Lower lobe of right lung (tissue), 2 donors: ENCODE results near the gene LY9. TPM values are rescaled to one million over a fixed set of nuclear protein-coding genes. Genes with fewer than 3 reads are reported as not detected.

Experiments
- ATAC-seq, 2 donors: fragments of 200-7000 bp; cut with Tn5 transposase; one replicate each; pipeline ENCODE4 v1.9.1; 2020 to 2022; ENCODE audit warnings: mild to moderate bottlenecking in 2 of 2, moderate library complexity in 2 of 2
- DNase-seq: peaks from one replicate; pipeline ENCODE4 v3.0.0-alpha.2; 2020
- H3K27ac ChIP-seq: fragments of 200-600 bp; one replicate; pipeline ENCODE4 v1.8.0; 2022
- H3K27me3 ChIP-seq: fragments of 200-600 bp; one replicate; pipeline ENCODE4 v1.8.0; 2022; ENCODE audit warnings: low read depth
- H3K36me3 ChIP-seq: fragments of 200-600 bp; one replicate; pipeline ENCODE4 v1.8.0; 2022; ENCODE audit warnings: mild to moderate bottlenecking
- H3K4me1 ChIP-seq: fragments of 200-600 bp; one replicate; pipeline ENCODE4 v1.8.0; 2022
- H3K4me3 ChIP-seq: fragments of 200-600 bp; one replicate; pipeline ENCODE4 v1.8.0; 2022; ENCODE audit warnings: mild to moderate bottlenecking
- H3K9me3 ChIP-seq: fragments of 200-600 bp; one replicate; pipeline ENCODE4 v1.8.0; 2022
- intact Hi-C: fragments of 100-400 bp; cut with DNase I; formaldehyde crosslinking; loops from one replicate; pipeline ENCODE4 v1.11.0; 2022
- total RNA-seq: library from RNA; stranded (reverse); fragmentation: NEBNext Ultra II Directional; extraction: Animal tissue kit (Norgen Biotek cat#: 25700); gene quantifications from one replicate; pipeline ENCODE4 v1.2.1, GENCODE V29; 2021
- TF ChIP-seq, protein P1 (sequence below): fragments of 200-600 bp; IDR thresholded peaks from one replicate; pipeline ENCODE4 v1.8.0; 2022; ENCODE audit warnings: antibody characterized with exemption, mild to moderate bottlenecking
- donor health status: DM: no; HTN: yes; CAD: no; lungs with severe emphysema.

LY9 gene
- total RNA-seq, 1 donor from 2014 or later = 1.8 TPM

DNA sequence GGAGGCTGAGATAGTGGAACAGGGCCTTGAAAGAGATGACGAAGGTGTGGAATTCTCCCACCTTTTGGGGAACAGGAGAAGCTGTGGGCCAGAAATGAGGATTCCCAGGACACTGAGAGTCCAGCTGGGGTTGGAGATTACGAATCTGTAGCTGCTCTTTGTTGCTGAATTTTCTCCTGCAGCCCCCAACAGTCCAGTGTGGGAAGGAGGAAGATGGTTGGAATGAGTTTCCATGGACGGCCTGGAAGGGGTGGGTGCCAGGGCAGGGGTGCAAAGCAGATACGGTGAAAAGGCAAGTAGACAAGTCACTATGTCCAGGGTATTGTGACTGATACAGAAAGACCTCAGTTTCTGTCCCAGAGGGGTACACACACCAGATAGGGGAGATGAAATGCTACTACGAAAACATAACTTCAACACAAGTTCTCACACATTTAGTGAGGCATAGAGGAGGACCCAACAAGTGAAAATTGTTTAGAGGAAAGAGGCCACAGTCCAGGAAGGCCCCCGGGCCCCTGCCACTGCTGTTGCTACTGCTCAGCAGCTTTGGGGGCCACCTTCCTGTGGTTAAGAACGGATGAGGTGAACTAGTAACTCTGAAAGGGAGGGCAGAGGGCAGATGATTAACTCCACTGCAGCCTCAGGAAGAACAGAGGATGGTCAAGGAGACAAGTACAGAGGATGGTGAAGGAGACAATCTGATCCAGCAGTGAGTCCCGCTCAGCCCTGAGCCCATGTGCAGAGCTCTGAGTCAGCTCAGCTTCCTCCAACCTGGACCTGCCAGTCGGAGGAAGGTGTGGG is 59.4 kb downstream of the LY9 start:
- TF ChIP-seq, protein P1, sequence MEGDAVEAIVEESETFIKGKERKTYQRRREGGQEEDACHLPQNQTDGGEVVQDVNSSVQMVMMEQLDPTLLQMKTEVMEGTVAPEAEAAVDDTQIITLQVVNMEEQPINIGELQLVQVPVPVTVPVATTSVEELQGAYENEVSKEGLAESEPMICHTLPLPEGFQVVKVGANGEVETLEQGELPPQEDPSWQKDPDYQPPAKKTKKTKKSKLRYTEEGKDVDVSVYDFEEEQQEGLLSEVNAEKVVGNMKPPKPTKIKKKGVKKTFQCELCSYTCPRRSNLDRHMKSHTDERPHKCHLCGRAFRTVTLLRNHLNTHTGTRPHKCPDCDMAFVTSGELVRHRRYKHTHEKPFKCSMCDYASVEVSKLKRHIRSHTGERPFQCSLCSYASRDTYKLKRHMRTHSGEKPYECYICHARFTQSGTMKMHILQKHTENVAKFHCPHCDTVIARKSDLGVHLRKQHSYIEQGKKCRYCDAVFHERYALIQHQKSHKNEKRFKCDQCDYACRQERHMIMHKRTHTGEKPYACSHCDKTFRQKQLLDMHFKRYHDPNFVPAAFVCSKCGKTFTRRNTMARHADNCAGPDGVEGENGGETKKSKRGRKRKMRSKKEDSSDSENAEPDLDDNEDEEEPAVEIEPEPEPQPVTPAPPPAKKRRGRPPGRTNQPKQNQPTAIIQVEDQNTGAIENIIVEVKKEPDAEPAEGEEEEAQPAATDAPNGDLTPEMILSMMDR = no peak
- H3K36me3 ChIP-seq = no peaks in the 10 kb centered on the region
- intact Hi-C loops = no loop called here
- no peaks in the 10 kb centered on the region for H3K9me3 ChIP-seq
- ATAC-seq (no peak), DNase-seq (no peak)
- H3K27ac ChIP-seq = no peak overlapping the region
- no peaks in the 10 kb centered on the region for H3K27me3 ChIP-seq
- peaks cover under 1% of the 10 kb centered on the region for H3K4me1 ChIP-seq
- H3K4me3 ChIP-seq = no peak overlapping the region

DNA sequence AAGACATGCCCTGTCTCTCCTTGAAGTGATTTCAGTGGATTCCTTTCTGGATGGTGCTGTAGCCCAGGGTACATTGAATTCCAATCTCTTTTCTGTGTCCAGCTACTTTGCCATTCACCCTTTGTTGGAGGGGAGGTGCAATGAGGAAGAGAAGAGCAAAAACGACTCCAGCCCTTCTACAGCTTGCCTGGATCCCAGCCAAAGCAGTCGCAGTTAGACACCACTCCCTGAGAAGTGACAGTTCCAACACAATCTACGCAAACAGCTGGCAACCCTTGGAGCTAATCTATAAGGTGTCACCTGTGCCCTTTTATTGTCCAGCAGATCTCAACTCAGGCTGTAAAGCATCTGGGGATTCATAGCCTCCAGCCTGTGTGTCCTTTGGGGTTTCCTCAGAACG is 62.1 kb downstream of the LY9 start:
- TF ChIP-seq, protein P1 = no peak
- Histone ChIP-seq H3K27me3 (no peaks in the 10 kb centered on the region), H3K4me3 (no peak overlapping the region), H3K27ac (no peak overlapping the region), H3K9me3 (no peaks in the 10 kb centered on the region), H3K4me1 (peaks cover 11% of the 10 kb centered on the region), H3K36me3 (no peaks in the 10 kb centered on the region)
- intact Hi-C loops = no loop called here
- ATAC-seq (no peak), DNase-seq (no peak)

DNA sequence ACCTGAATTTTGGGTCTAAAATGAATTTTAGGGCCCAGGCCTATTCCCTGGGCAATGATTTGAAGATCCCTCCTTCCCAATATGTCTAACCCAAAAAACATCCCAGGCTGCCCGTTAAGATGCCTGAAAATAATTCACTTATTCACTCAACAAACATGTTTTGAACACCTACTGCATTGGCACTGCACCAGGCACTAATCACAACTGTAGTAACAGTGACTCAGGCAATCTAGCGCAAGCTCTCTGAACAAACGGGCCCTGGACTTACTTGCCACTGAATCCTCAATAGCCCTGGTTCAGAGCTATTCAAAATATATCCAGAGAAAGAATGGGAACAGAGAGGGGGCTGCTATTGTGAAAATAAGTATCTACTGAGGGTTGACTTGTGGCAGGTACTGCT is 62.5 kb downstream of the LY9 start:
- H3K9me3 ChIP-seq = no peaks in the 10 kb centered on the region
- no peak overlapping the region for H3K4me3 ChIP-seq
- ATAC-seq (no peak), DNase-seq (no peak)
- H3K4me1 ChIP-seq = peaks cover 11% of the 10 kb centered on the region
- intact Hi-C loops = no loop called here
- no peaks in the 10 kb centered on the region for H3K27me3 ChIP-seq
- no peak overlapping the region for H3K27ac ChIP-seq
- no peaks in the 10 kb centered on the region for H3K36me3 ChIP-seq
- TF ChIP-seq, protein P1 = no peak

DNA sequence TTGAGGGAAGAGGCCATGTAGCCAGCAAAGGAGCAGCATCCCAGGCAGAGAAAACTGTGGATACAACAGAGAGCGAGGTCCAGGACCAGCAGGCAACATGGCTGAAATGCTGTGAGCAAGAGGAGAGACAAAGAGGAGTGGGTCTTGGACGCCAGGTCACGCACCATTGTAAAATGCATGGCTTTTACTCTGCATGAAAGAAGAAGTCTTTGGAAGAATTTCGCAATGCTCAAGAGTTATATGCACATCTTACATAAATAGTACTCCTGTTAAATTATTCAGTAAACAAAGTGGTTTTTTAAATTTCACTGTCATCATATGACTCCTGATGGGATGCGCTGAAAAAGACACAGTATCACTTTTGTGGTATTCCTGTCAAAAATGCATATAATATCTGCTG is 63.2 kb downstream of the LY9 start:
- ATAC-seq (no peak), DNase-seq (no peak)
- Histone ChIP-seq H3K27me3 (no peaks in the 10 kb centered on the region), H3K4me1 (peaks cover 11% of the 10 kb centered on the region), H3K27ac (no peak overlapping the region), H3K36me3 (no peaks in the 10 kb centered on the region), H3K4me3 (no peak overlapping the region), H3K9me3 (no peaks in the 10 kb centered on the region)
- TF ChIP-seq, protein P1 = no peak
- intact Hi-C loops = no loop called here

DNA sequence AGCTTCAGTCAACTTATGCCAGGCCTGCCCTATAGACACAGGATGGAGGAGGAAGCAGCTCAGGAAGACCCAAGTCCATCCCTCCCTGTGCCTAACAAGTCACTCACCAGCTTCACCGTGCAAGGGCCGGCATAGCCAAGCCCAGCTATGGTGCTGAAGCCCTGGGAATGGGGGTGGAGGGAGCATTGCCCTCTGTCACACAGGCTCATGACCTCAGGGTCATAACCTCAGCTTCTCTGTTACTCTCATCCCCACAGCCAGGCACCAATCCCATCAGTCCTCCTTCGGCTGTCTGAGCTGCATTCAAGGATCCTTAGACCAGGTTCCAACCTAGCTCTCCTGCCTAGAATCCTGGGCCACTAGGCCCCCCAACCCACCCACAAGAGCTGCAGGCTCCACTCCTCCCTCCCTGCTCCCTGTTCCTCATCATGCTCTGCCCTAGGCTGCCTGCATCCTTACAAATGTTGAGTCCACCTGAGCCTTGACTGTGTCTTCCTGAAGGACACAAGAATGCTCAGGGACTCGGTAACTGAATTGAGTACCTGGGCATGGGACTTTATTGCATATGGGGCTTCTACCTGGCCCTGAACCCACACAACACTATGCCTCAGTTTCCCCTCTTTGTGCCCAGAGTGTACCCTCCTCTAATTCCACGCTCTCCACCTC is 65.0 kb downstream of the LY9 start:
- intact Hi-C loops = no loop called here
- TF ChIP-seq, protein P1 = no peak
- Histone ChIP-seq H3K27me3 (no peaks in the 10 kb centered on the region), H3K4me1 (peaks cover 11% of the 10 kb centered on the region), H3K4me3 (no peak overlapping the region), H3K36me3 (no peaks in the 10 kb centered on the region), H3K9me3 (no peaks in the 10 kb centered on the region), H3K27ac (no peak overlapping the region)
- ATAC-seq (no peak), DNase-seq (no peak)
